ENCODE results near the gene SCMH1.

DNA sequence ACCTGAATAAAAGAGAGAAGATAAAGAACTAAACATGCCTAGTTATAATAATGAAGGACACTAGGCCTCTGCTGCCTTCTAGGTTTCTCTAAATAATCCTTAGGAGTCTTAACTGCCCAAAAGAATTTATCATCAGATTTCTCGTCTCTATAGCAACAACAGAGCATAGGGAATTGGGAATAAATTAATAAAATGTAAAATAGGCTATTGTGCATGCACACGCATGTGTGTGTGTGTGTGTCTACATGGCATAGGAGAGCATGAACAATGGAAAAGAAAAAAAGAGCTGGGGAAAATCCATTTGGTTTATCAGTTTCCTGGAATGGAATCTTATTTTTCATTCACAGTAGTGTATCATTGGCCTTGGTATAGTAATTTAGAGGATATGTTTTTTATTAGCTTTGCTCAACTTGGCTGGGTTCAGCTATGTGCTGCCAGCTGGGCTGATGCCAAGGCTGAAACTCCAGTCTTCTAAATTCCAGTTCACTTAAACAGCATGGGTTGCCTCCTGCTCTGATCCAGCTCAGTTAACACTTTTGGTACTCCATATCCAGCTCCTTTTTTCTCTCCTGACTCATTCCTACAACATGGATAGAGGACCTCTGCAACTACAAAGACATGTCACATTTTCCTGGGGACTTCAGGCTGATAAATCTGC is 140.0 kb downstream of the SCMH1 start:
- TF ChIP-seq POLR2A (IDR thresholded peaks at IDR 0.05; ENCODE audit: low read depth, low read length): no peak
- TF ChIP-seq POLR2AphosphoS5 (IDR thresholded peaks at IDR 0.05; ENCODE audit: low read depth, low read length): no peak
- no peak for TF ChIP-seq TAF1 (IDR thresholded peaks at IDR 0.05; ENCODE audit: low read depth, low read length)
- TF ChIP-seq SPI1 (IDR thresholded peaks at IDR 0.05; ENCODE audit: low read depth, low read length): no peak
- no peak for TF ChIP-seq PAX5 (IDR thresholded peaks at IDR 0.05; ENCODE audit: insufficient read depth, low read length, severe bottlenecking)
